GM23338 (cell line): ENCODE data around the gene LATS2. TPM values are rescaled to one million over a fixed set of nuclear protein-coding genes. Genes with fewer than 3 reads are reported as not detected.
A peak's percentile ranks its signal among the peaks of the same experiment; 100 is the strongest.

Experiments
- ATAC-seq: fragments of 200-7000 bp; cut with Tn5 transposase; 3 replicates; pipeline ENCODE4 v1.9.1; 2020
- DNase-seq: peaks from one replicate; pipeline ENCODE4 v3.0.0-alpha.2; 2015; ENCODE audit warnings: low spot score
- H2AFZ ChIP-seq: fragments of 200-600 bp; sonication (generic); 2 replicates; pipeline ENCODE4 v1.8.0; 2016; ENCODE audit warnings: antibody characterized with exemption, mild to moderate bottlenecking, moderate library complexity
- H3F3A ChIP-seq: fragments of 200-600 bp; sonication (generic); replicated peaks from 2 replicates; pipeline ENCODE4 v1.8.0; 2017; ENCODE audit warnings: antibody characterized with exemption, mixed run types, low read depth
- H3K27ac ChIP-seq: fragments of 200-600 bp; sonication (generic); 2 replicates; pipeline ENCODE4 v1.6.1; 2016; ENCODE audit warnings: low read depth
- H3K27me3 ChIP-seq: fragments of 200-600 bp; sonication (generic); 2 replicates; pipeline ENCODE4 v1.8.0; 2016; ENCODE audit warnings: mild to moderate bottlenecking, mixed run types, moderate library complexity; ENCODE audit not compliant: insufficient read depth
- H3K36me3 ChIP-seq: fragments of 200-600 bp; sonication (generic); 2 replicates; pipeline ENCODE4 v1.8.0; 2016; ENCODE audit warnings: mild to moderate bottlenecking; ENCODE audit not compliant: insufficient read depth
- H3K4me1 ChIP-seq: fragments of 200-600 bp; sonication (generic); 2 replicates; pipeline ENCODE4 v1.8.0; 2016; ENCODE audit warnings: mild to moderate bottlenecking, moderate library complexity; ENCODE audit not compliant: insufficient read depth
- H3K4me2 ChIP-seq: fragments of 200-600 bp; sonication (generic); 2 replicates; pipeline ENCODE4 v1.7.1; 2017; ENCODE audit warnings: mixed run types
- H3K4me3 ChIP-seq: fragments of 200-600 bp; sonication (generic); 2 replicates; pipeline ENCODE4 v1.6.1; 2016; ENCODE audit warnings: mixed run types
- H3K79me2 ChIP-seq: fragments of 200-600 bp; sonication (generic); replicated peaks from 2 replicates; pipeline ENCODE4 v1.8.0; 2017; ENCODE audit warnings: mild to moderate bottlenecking; ENCODE audit not compliant: insufficient read depth
- H3K9me2 ChIP-seq: fragments of 200-600 bp; sonication (generic); 2 replicates; pipeline ENCODE4 v1.8.0; 2017; ENCODE audit not compliant: insufficient read depth
- H4K20me1 ChIP-seq: fragments of 200-600 bp; sonication (generic); replicated peaks from 2 replicates; pipeline ENCODE4 v1.8.0; 2017; ENCODE audit warnings: mild to moderate bottlenecking; ENCODE audit not compliant: insufficient read depth
- H3K27ac Mint-ChIP-seq: 2 replicates; pipeline ENCODE4 v1.8.0; 2020; ENCODE audit warnings: inconsistent platforms, mild to moderate bottlenecking, moderate library complexity, mixed read lengths
- H3K27me3 Mint-ChIP-seq: 3 replicates; pipeline ENCODE4 v1.8.0; 2022; ENCODE audit warnings: low read depth, mild to moderate bottlenecking, moderate library complexity, mixed read lengths, inconsistent platforms; ENCODE audit not compliant: insufficient read depth, poor library complexity
- H3K36me3 Mint-ChIP-seq: 3 replicates; pipeline ENCODE4 v1.8.0; 2021; ENCODE audit warnings: low read depth, mild to moderate bottlenecking, inconsistent platforms, moderate library complexity, mixed read lengths
- H3K4me1 Mint-ChIP-seq: 3 replicates; pipeline ENCODE4 v1.8.0; 2020; ENCODE audit warnings: mild to moderate bottlenecking, inconsistent platforms, mixed read lengths
- H3K4me3 Mint-ChIP-seq: 3 replicates; pipeline ENCODE4 v1.8.0; 2021; ENCODE audit warnings: moderate library complexity, mild to moderate bottlenecking, inconsistent platforms, mixed read lengths
- H3K9me3 Mint-ChIP-seq: 3 replicates; pipeline ENCODE4 v1.8.0; 2020; ENCODE audit warnings: moderate library complexity, mild to moderate bottlenecking, inconsistent platforms, mixed read lengths
- CREB1 ChIP-seq: fragments of 250-450 bp; sonication (Bioruptor Pico); IDR thresholded peaks from 2 replicates; pipeline ENCODE4 v1.5.0; 2020; ENCODE audit warnings: low read depth, mild to moderate bottlenecking, moderate library complexity
- EZH2 ChIP-seq: fragments of 200-600 bp; sonication (generic); IDR thresholded peaks from one replicate; pipeline ENCODE4 v1.8.0; 2017; ENCODE audit warnings: antibody characterized with exemption, mild to moderate bottlenecking, low read depth; ENCODE audit not compliant: unreplicated experiment
- JUNB ChIP-seq: IDR thresholded peaks from one replicate; pipeline ENCODE4 v1.6.1; 2016; ENCODE audit warnings: antibody characterized with exemption; ENCODE audit not compliant: unreplicated experiment
- NANOG ChIP-seq: IDR thresholded peaks from 2 replicates; pipeline ENCODE4 v1.6.1; 2016; ENCODE audit warnings: antibody characterized with exemption, borderline replicate concordance
- POLR2AphosphoS5 ChIP-seq: IDR thresholded peaks from 2 replicates; pipeline ENCODE4 v1.6.1; 2016; ENCODE audit warnings: antibody characterized with exemption, low read depth
- STAT1 ChIP-seq: IDR thresholded peaks from one replicate; pipeline ENCODE4 v1.6.1; 2016; ENCODE audit warnings: antibody characterized with exemption; ENCODE audit not compliant: unreplicated experiment
- ZNF114 ChIP-seq: fragments of 250-450 bp; sonication (Bioruptor Pico); IDR thresholded peaks from 2 replicates; pipeline ENCODE4 v1.5.0; 2020; ENCODE audit warnings: mild to moderate bottlenecking, moderate library complexity
- ZNF331 ChIP-seq: fragments of 250-450 bp; sonication (Bioruptor Pico); IDR thresholded peaks from 2 replicates; pipeline ENCODE4 v1.5.0; 2020; ENCODE audit warnings: low read depth, mild to moderate bottlenecking, moderate library complexity
- polyA plus RNA-seq: library from polyadenylated mRNA; unstranded; fragments of >200 nt; fragmentation: Nextera tagmentation; extraction: Ambion mirVana; gene quantifications from 2 replicates; pipeline ENCODE4 v1.2.1, GENCODE V29; 2016
- total RNA-seq: library from RNA; depleted of rRNA; stranded (reverse); fragments of >200 nt; shearing (Covaris generic); gene quantifications from 2 replicates; pipeline ENCODE4 v1.2.3, GENCODE V29; 2014
- TF ChIP-seq, protein P1 (sequence below): IDR thresholded peaks from one replicate; pipeline ENCODE4 v1.6.1; 2018; ENCODE audit warnings: antibody characterized with exemption; ENCODE audit not compliant: unreplicated experiment

LATS2 gene
- total and polyA plus RNA-seq, 2 experiments from 2014 or later: 10.5 to 25.4 TPM

DNA sequence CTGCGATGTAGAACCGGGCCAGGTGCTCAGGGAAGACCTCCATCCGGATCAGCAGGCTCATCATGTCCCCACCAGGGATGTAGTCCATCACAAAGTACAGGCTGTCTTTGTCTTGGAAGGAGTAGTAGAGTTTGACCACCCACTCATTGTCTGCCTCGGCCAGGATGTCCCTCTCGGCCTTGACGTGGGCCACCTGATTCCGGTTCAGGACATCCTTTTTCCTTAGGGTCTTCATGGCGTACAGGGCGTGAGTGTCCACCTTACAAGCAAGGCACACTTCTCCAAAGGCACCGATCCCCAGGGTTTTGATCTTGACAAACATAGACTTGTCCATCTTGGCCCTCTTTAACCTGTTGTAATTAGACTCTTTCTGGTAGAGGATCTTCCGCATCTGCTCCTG lies 78.0 kb downstream of the LATS2 start:
- Histone ChIP-seq H3K4me2 (no peak overlapping the region), H3K9me2 (no peaks in the 10 kb centered on the region), H3K4me3 (no peak overlapping the region), H3K27ac (no peak overlapping the region), H2AFZ (no peak overlapping the region), H3K27me3 (no peaks in the 10 kb centered on the region), H3F3A (no peaks in the 10 kb centered on the region), H3K4me1 (no peaks in the 10 kb centered on the region), H3K79me2 (peaks cover 35% of the 10 kb centered on the region), H3K36me3 (peaks cover 53% of the 10 kb centered on the region), H4K20me1 (peaks cover 12% of the 10 kb centered on the region)
- TF ChIP-seq POLR2AphosphoS5 (no peak), CREB1 (no peak), ZNF331 (CRISPR knock-in tag) (no peak), JUNB (no peak), EZH2 (no peak), ZNF114 (CRISPR knock-in tag) (no peak)
- TF ChIP-seq, protein P1, sequence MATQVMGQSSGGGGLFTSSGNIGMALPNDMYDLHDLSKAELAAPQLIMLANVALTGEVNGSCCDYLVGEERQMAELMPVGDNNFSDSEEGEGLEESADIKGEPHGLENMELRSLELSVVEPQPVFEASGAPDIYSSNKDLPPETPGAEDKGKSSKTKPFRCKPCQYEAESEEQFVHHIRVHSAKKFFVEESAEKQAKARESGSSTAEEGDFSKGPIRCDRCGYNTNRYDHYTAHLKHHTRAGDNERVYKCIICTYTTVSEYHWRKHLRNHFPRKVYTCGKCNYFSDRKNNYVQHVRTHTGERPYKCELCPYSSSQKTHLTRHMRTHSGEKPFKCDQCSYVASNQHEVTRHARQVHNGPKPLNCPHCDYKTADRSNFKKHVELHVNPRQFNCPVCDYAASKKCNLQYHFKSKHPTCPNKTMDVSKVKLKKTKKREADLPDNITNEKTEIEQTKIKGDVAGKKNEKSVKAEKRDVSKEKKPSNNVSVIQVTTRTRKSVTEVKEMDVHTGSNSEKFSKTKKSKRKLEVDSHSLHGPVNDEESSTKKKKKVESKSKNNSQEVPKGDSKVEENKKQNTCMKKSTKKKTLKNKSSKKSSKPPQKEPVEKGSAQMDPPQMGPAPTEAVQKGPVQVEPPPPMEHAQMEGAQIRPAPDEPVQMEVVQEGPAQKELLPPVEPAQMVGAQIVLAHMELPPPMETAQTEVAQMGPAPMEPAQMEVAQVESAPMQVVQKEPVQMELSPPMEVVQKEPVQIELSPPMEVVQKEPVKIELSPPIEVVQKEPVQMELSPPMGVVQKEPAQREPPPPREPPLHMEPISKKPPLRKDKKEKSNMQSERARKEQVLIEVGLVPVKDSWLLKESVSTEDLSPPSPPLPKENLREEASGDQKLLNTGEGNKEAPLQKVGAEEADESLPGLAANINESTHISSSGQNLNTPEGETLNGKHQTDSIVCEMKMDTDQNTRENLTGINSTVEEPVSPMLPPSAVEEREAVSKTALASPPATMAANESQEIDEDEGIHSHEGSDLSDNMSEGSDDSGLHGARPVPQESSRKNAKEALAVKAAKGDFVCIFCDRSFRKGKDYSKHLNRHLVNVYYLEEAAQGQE: no peak
- no peak overlapping the region for H3K27ac Mint-ChIP-seq
- H3K4me1 Mint-ChIP-seq: no peaks in the 10 kb centered on the region
- H3K36me3 Mint-ChIP-seq: peaks cover 56% of the 10 kb centered on the region
- no peak overlapping the region for H3K4me3 Mint-ChIP-seq
- H3K9me3 Mint-ChIP-seq: no peaks in the 10 kb centered on the region
- ATAC-seq (no peak), DNase-seq (no peak)
- no peaks in the 10 kb centered on the region for H3K27me3 Mint-ChIP-seq

- H2AFZ ChIP-seq: no peak overlapping the region
- Mint-ChIP-seq H3K27ac (peak overlapping the region; percentile 27; the same call in 1 of the 2 replicates), H3K27me3 (no peaks in the 10 kb centered on the region), H3K9me3 (no peaks in the 10 kb centered on the region), H3K36me3 (peaks cover 55% of the 10 kb centered on the region), H3K4me3 (no peak overlapping the region), H3K4me1 (no peaks in the 10 kb centered on the region)
- no peak for ATAC-seq
- no peaks in the 10 kb centered on the region for H3F3A ChIP-seq
- H3K9me2 ChIP-seq: no peaks in the 10 kb centered on the region
- no peak overlapping the region for H3K27ac ChIP-seq
- no peaks in the 10 kb centered on the region for H3K27me3 ChIP-seq
- H3K4me3 ChIP-seq: no peak overlapping the region
- peaks cover 47% of the 10 kb centered on the region for H3K36me3 ChIP-seq
- no peaks in the 10 kb centered on the region for H3K4me1 ChIP-seq
- peaks cover 8% of the 10 kb centered on the region for H4K20me1 ChIP-seq
- no peak overlapping the region for H3K4me2 ChIP-seq
- TF ChIP-seq STAT1: no peak
- no peak for TF ChIP-seq POLR2AphosphoS5
- TF ChIP-seq CREB1: no peak
- no peak for TF ChIP-seq NANOG
- no peak for DNase-seq
- H3K79me2 ChIP-seq: peaks cover 31% of the 10 kb centered on the region
Observed at GRCh38 chr13:20981370-20982095, 79.9 kb downstream of the LATS2 start.
